ENCODE measurements around the gene FALEC.

FALEC gene

GRCh38 chr1:150555971-150556865 lies 40.7 kb downstream of the FALEC start:
- Histone ChIP-seq H3K4me3 (ENCODE audit: low read length) (no peak overlapping the region), H3K27me3 (ENCODE audit: control insufficient read depth, insufficient read depth, low read length) (no peaks in the 10 kb centered on the region), H3K27ac (ENCODE audit: low read length) (no peak overlapping the region), H3K9ac (ENCODE audit: low read length) (no peak overlapping the region), H3K9me3 (ENCODE audit: control insufficient read depth, low read depth, low read length) (no peaks in the 10 kb centered on the region), H3K36me3 (ENCODE audit: control insufficient read depth, low read depth, low read length) (no peaks in the 10 kb centered on the region), H3K4me1 (ENCODE audit: control insufficient read depth, low read depth, low read length) (peaks cover 15% of the 10 kb centered on the region)

GRCh38 chr1:150557065-150557600 lies 41.6 kb downstream of the FALEC start:
- Histone ChIP-seq H3K4me1 (ENCODE audit: control insufficient read depth, low read depth, low read length) (peaks cover 9% of the 10 kb centered on the region), H3K27ac (ENCODE audit: low read length) (no peak overlapping the region), H3K4me3 (ENCODE audit: low read length) (no peak overlapping the region), H3K9ac (ENCODE audit: low read length) (no peak overlapping the region), H3K9me3 (ENCODE audit: control insufficient read depth, low read depth, low read length) (no peaks in the 10 kb centered on the region), H3K36me3 (ENCODE audit: control insufficient read depth, low read depth, low read length) (no peaks in the 10 kb centered on the region), H3K27me3 (ENCODE audit: control insufficient read depth, insufficient read depth, low read length) (no peaks in the 10 kb centered on the region)

DNA sequence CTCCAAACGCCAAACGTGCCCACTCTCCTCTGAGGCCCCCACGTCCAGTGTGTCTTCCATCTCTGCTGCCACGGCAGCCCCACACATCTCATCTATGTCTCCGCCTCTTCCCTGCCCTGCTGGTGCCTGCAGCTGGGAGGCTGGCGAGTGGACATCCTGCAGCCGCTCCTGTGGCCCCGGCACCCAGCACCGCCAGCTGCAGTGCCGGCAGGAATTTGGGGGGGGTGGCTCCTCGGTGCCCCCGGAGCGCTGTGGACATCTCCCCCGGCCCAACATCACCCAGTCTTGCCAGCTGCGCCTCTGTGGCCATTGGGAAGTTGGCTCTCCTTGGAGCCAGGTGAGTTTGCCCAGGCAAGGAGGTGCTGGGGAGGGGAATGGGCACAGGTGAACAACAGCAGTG lies 42.3 kb downstream of the FALEC start:
- no peaks in the 10 kb centered on the region for H3K36me3 ChIP-seq (ENCODE audit: control insufficient read depth, low read depth, low read length)
- no peak overlapping the region for H3K4me3 ChIP-seq (ENCODE audit: low read length)
- no peaks in the 10 kb centered on the region for H3K27me3 ChIP-seq (ENCODE audit: control insufficient read depth, insufficient read depth, low read length)
- H3K27ac ChIP-seq (ENCODE audit: low read length), result no peak overlapping the region
- H3K9me3 ChIP-seq (ENCODE audit: control insufficient read depth, low read depth, low read length), result no peaks in the 10 kb centered on the region
- H3K4me1 ChIP-seq (ENCODE audit: control insufficient read depth, low read depth, low read length), result peaks cover 16% of the 10 kb centered on the region
- no peak overlapping the region for H3K9ac ChIP-seq (ENCODE audit: low read length)

DNA sequence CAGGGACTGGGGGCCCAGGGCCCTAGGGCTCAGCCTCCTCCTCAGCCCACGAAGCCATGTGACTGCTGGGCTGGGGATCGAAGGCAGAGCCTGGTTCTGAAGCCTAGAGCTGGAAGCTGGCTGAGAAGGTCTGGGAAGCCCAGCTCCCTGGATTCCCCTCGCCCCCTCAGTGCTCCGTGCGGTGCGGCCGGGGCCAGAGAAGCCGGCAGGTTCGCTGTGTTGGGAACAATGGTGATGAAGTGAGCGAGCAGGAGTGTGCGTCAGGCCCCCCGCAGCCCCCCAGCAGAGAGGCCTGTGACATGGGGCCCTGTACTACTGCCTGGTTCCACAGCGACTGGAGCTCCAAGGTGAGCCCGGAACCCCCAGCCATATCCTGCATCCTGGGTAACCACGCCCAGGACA lies 42.8 kb downstream of the FALEC start:
- H3K4me1 ChIP-seq (ENCODE audit: control insufficient read depth, low read depth, low read length), result peaks cover 21% of the 10 kb centered on the region
- no peaks in the 10 kb centered on the region for H3K9me3 ChIP-seq (ENCODE audit: control insufficient read depth, low read depth, low read length)
- H3K9ac ChIP-seq (ENCODE audit: low read length), result no peak overlapping the region
- no peak overlapping the region for H3K27ac ChIP-seq (ENCODE audit: low read length)
- H3K27me3 ChIP-seq (ENCODE audit: control insufficient read depth, insufficient read depth, low read length), result no peaks in the 10 kb centered on the region
- H3K4me3 ChIP-seq (ENCODE audit: low read length), result no peak overlapping the region
- H3K36me3 ChIP-seq (ENCODE audit: control insufficient read depth, low read depth, low read length), result no peaks in the 10 kb centered on the region

DNA sequence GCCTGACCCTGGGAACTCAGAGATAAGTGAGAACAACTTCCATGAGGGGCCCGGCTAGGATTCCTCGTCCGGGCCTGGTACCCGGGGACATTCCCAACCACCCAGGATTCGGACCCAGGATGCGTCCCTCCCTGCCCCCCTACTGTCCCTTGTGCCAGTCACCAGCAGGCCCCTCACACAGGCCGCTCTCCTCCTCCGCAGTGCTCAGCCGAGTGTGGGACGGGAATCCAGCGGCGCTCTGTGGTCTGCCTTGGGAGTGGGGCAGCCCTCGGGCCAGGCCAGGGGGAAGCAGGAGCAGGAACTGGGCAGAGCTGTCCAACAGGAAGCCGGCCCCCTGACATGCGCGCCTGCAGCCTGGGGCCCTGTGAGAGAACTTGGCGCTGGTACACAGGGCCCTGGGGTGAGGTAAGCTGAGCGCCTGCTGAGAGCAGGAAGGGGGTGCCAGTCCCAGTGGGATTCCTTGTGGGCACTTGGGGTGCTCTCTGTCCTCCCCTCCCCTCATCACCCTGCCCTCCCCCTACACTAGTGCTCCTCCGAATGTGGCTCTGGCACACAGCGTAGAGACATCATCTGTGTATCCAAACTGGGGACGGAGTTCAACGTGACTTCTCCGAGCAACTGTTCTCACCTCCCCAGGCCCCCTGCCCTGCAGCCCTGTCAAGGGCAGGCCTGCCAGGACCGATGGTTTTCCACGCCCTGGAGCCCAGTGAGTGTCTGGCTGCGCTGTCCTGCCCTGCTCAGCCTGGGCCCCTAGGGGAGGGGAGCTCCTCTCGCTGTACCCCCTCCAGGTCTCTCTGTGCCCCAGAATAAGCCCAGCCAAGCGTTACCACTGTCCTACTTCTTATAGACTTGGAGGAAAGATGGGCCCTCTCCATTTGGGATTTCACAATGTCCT lies 43.5 kb downstream of the FALEC start:
- Histone ChIP-seq H3K27me3 (ENCODE audit: control insufficient read depth, insufficient read depth, low read length) (no peaks in the 10 kb centered on the region), H3K9ac (ENCODE audit: low read length) (no peak overlapping the region), H3K4me1 (ENCODE audit: control insufficient read depth, low read depth, low read length) (peaks cover 28% of the 10 kb centered on the region), H3K36me3 (ENCODE audit: control insufficient read depth, low read depth, low read length) (no peaks in the 10 kb centered on the region), H3K27ac (ENCODE audit: low read length) (no peak overlapping the region), H3K4me3 (ENCODE audit: low read length) (no peak overlapping the region), H3K9me3 (ENCODE audit: control insufficient read depth, low read depth, low read length) (no peaks in the 10 kb centered on the region)

GRCh38 chr1:150559656-150560010 lies 44.1 kb downstream of the FALEC start:
- Histone ChIP-seq H3K36me3 (ENCODE audit: control insufficient read depth, low read depth, low read length) (no peaks in the 10 kb centered on the region), H3K9ac (ENCODE audit: low read length) (no peak overlapping the region), H3K9me3 (ENCODE audit: control insufficient read depth, low read depth, low read length) (no peaks in the 10 kb centered on the region), H3K27ac (ENCODE audit: low read length) (no peak overlapping the region), H3K4me1 (ENCODE audit: control insufficient read depth, low read depth, low read length) (peaks cover 28% of the 10 kb centered on the region), H3K4me3 (ENCODE audit: low read length) (no peak overlapping the region), H3K27me3 (ENCODE audit: control insufficient read depth, insufficient read depth, low read length) (no peaks in the 10 kb centered on the region)

GRCh38 chr1:150560011-150560438 lies 44.5 kb downstream of the FALEC start:
- Histone ChIP-seq H3K27ac (ENCODE audit: low read length) (no peak overlapping the region), H3K27me3 (ENCODE audit: control insufficient read depth, insufficient read depth, low read length) (no peaks in the 10 kb centered on the region), H3K9ac (ENCODE audit: low read length) (no peak overlapping the region), H3K4me3 (ENCODE audit: low read length) (peak overlapping the region; percentile 78), H3K9me3 (ENCODE audit: control insufficient read depth, low read depth, low read length) (no peaks in the 10 kb centered on the region), H3K36me3 (ENCODE audit: control insufficient read depth, low read depth, low read length) (no peaks in the 10 kb centered on the region), H3K4me1 (ENCODE audit: control insufficient read depth, low read depth, low read length) (peaks cover 28% of the 10 kb centered on the region)

DNA sequence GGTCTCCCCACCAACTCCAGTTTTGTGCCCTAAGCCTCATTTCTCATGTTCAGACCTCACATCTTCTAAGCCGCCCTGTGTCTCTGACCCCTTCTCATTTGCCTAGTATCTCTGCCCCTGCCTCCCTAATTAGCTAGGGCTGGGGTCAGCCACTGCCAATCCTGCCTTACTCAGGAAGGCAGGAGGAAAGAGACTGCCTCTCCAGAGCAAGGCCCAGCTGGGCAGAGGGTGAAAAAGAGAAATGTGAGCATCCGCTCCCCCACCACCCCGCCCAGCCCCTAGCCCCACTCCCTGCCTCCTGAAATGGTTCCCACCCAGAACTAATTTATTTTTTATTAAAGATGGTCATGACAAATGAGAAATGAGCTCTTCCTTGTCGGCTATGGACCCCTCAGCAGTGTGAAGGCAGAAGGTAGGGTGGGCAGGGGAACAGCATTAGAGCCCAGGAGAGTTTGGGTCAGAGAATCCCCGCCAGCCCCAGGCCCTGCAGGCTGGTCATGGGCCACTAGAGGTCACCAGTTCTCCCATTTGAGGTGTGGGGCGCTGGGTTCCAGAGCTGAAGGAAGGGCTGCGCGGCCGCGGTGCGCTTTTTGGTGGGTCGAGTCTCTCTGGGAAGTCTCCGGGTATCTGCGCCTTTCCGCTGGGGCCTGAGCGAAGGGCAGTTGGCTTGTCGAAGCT lies 45.2 kb downstream of the FALEC start:
- H3K27me3 ChIP-seq (ENCODE audit: control insufficient read depth, insufficient read depth, low read length), result no peaks in the 10 kb centered on the region
- peaks cover 28% of the 10 kb centered on the region for H3K4me1 ChIP-seq (ENCODE audit: control insufficient read depth, low read depth, low read length)
- peak overlapping the region; percentile 87 for H3K27ac ChIP-seq (ENCODE audit: low read length)

GRCh38 chr1:150561254-150561973 lies 45.9 kb downstream of the FALEC start:
- H3K27ac ChIP-seq (ENCODE audit: low read length), result peak overlapping the region; percentile 87
- H3K36me3 ChIP-seq (ENCODE audit: control insufficient read depth, low read depth, low read length), result no peaks in the 10 kb centered on the region
- no peaks in the 10 kb centered on the region for H3K27me3 ChIP-seq (ENCODE audit: control insufficient read depth, insufficient read depth, low read length)
- peaks cover 30% of the 10 kb centered on the region for H3K4me1 ChIP-seq (ENCODE audit: control insufficient read depth, low read depth, low read length)
- H3K9me3 ChIP-seq (ENCODE audit: control insufficient read depth, low read depth, low read length), result no peaks in the 10 kb centered on the region
- peak overlapping the region; percentile 78 for H3K4me3 ChIP-seq (ENCODE audit: low read length)
- H3K9ac ChIP-seq (ENCODE audit: low read length), result peak overlapping the region; percentile 86

More for the DNA sequence above, 45.2 kb downstream of the FALEC start:
- Histone ChIP-seq H3K4me3 (ENCODE audit: low read length) (peak overlapping the region; percentile 78), H3K36me3 (ENCODE audit: control insufficient read depth, low read depth, low read length) (no peaks in the 10 kb centered on the region), H3K9me3 (ENCODE audit: control insufficient read depth, low read depth, low read length) (no peaks in the 10 kb centered on the region), H3K9ac (ENCODE audit: low read length) (peak overlapping the region; percentile 86)

- peak overlapping the region; percentile 86 for H3K9ac ChIP-seq (ENCODE audit: low read length)
- peaks cover 36% of the 10 kb centered on the region for H3K4me1 ChIP-seq (ENCODE audit: control insufficient read depth, low read depth, low read length)
- no peaks in the 10 kb centered on the region for H3K9me3 ChIP-seq (ENCODE audit: control insufficient read depth, low read depth, low read length)
- H3K36me3 ChIP-seq (ENCODE audit: control insufficient read depth, low read depth, low read length), result no peaks in the 10 kb centered on the region
- peak overlapping the region; percentile 87 for H3K27ac ChIP-seq (ENCODE audit: low read length)
- H3K27me3 ChIP-seq (ENCODE audit: control insufficient read depth, insufficient read depth, low read length), result no peaks in the 10 kb centered on the region
- H3K4me3 ChIP-seq (ENCODE audit: low read length), result peak overlapping the region; percentile 78
These were observed 46.5 kb downstream of the FALEC start for GRCh38 chr1:150561974-150562445.
